GM19043 (cell line): ENCODE results near the gene EDC4.
"Not testable (repeated sequence)": the region's sequence is repeated elsewhere in the genome, so short reads cannot be mapped to it uniquely, and the experiment has no call there.

Source experiments
- ATAC-seq: cut with Tn5 transposase; IDR thresholded peaks from one replicate; pipeline ENCODE4 v1.9.1; 2021; ENCODE audit warnings: low read depth; ENCODE audit not compliant: unreplicated experiment

EDC4 gene

GRCh38 chr16:67848118-67848517 lies 24.7 kb upstream of the EDC4 start:
- ATAC-seq = no peak

GRCh38 chr16:67853670-67854069 lies 19.2 kb upstream of the EDC4 start:
- ATAC-seq = no peak

DNA sequence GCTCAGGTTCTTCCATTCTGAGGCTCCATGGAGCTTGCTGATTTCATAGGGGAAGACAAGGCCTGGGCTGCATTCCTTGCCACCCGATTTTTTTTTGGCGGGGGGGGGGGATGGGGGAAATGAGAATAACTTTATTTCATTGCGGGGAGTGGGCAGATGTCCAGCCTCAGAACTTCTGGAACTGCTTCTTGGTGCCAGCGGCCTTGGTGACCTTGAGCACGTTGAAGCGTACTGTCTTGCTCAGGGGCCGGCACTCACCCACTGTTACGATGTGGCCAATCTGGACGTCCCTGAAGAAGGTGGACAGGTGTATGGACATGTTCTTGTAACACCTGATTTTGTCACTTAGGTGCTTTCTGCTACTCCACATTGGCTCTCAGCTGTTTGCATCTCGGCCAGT lies 17.1 kb upstream of the EDC4 start:
- no peak for ATAC-seq

- no peak for ATAC-seq
Measured at GRCh38 chr16:67856927-67857546, 15.8 kb upstream of the EDC4 start.

DNA sequence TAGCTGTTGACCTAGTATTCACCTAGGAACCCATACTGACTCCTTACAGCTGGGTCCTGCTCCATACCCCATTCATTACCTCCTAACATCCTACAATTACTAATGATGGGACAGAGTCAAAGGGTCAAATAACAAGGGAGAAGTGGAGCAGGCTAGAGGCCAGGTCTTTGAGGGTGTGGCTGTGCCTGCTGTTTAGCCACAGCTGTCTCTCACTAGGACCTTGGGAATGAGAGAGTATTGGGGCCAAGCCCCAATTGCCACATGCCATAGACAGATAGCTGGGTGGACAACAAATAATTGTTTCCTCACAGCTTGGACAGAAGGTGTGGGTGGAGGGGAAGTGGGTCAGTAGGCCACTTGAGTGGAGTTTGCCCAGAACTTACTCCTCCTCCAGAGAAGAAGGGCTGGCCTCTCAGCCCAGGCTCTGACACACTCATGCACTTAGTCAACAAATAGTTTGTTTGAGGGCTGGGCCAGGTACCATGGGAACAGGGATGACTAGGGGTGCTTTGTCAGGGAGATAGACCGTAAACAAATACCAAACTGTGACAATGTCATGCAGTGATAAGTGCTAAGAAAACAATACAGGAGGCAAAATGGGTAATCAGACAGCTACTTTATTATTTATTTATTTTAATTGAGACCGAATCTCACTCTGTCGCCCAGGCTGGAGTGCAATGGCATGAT lies 15.2 kb upstream of the EDC4 start:
- no peak for ATAC-seq

DNA sequence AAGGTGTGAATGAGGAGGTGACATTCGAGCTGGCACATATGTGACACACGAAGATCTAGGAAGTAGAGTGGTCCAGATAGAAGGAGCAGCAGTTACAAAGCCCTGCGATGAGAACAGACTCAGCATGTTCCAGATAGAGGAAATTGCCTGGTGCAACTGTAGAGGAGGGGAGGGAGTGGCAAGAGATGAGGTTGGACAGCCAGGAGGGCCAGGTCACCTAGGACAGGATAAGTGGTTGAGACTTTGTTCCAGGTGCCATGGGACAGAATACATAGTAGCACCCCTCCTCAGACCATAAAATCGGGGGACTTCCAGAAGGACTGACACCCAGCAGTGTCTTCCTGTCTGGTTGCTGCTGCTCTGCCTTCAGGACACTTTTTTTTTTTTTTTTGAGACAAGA lies 14.4 kb upstream of the EDC4 start:
- no peak for ATAC-seq

- ATAC-seq = no peak
Measured at GRCh38 chr16:67860589-67861398, 12.1 kb upstream of the EDC4 start.

DNA sequence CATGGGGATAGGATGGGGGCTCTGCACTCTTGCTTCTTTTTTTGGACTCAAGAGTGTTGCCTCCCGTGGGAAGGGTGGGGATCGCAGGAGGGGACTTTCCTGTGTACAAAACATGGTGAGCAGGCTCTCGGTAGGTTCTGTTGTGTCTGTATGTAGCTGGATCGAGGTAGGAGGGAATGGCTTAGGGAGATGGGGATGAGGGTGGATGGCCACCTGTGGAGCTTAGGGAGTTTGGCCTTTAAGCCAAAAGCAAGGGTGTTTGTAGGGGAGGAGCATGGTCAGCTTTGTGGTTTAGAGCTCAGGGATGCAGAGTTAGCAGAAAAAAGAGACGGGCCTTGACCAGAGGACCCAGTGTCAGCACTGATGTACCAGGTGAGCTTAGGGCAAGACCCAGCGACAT lies 11.0 kb upstream of the EDC4 start:
- no peak for ATAC-seq

DNA sequence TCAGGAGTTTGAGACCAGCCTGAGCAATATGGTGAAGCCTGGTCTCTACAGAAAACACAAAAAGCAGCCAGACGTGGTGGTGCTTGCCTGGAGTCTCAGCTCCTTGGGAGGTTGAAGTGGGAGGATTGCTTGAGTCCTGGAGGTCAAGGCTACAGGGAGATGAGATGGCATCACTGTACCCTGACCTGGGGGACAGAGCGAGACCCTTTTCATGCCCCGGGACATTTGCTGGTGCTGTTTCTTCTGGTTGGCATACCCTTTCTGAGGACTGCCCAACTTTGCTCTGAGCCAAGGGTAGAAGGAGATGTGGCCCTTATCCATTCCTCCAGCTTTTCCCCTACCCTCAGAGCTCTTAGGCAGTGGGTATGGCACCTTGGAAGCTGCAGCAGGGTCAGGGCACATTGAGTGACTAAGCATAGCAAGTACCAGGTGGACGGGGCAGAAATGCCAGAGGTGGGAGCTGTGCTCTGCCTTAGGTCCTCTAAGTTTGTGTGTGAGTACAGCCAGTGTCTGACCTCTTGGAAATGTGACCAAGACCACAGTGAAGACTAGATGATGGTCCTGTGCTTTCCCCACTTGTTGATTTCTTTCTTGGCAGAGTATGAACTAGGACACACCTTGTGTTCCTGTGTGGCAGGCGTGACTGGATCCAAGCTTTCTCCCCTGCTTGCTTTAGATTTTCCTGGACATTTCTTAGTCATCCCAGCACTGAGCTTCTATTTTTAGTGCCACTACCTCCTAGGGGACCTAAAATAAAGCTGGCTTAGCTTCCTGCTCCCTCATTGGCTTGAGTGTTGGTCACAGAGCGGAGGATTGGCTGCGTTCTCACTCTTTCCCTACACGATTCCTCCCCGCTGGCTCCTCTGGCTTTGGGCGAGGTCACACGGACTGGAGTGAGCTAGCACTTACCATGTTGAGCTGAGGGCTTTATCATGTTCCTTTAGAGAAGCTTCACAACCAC lies 9.9 kb upstream of the EDC4 start:
- ATAC-seq = no peak

- ATAC-seq = not testable (repeated sequence)
Measured at GRCh38 chr16:67864044-67864443, 8.8 kb upstream of the EDC4 start.

- ATAC-seq = no peak
Measured at GRCh38 chr16:67864594-67864993, 8.3 kb upstream of the EDC4 start.

- ATAC-seq = no peak
Measured at GRCh38 chr16:67865318-67865717, 7.5 kb upstream of the EDC4 start.

DNA sequence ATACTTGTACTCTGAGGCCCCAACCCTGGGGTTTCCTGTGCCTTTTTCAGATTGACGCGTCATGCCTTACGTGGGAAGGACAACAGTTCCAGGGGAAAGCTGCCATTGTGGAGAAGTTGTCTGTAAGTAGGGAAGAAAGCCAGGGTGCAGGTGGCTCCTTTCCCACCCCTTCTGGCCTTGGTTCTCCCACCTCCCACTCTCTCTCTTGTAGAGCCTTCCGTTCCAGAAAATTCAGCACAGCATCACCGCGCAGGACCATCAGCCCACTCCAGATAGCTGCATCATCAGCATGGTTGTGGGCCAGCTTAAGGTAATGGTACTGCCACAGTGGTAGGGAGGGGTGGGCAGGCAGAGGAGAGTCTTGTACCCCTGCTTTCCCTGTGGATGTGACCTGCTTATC lies 4.6 kb upstream of the EDC4 start:
- ATAC-seq = no peak

- ATAC-seq = no peak
Measured at GRCh38 chr16:67869653-67870052, 3.2 kb upstream of the EDC4 start.

DNA sequence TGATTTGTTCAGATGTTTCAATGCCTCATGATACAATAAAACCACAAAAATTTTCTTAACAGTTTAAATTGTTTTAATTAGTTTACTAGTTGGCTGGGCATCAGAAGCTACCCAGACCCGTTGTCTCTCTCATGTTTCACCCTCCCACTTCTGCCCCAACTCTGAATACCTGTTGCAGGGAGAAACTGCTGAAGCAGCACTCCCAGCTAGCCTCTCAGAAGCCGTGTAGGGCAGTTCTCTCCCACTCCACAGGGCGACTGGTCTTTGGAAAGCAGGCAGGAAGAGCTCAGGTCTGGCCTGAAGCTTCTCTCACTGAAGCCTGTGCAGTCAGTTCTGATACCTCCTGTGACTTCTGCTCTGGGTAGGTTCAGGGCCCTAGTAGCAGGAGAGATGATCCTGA lies 1.6 kb upstream of the EDC4 start:
- ATAC-seq = no peak

DNA sequence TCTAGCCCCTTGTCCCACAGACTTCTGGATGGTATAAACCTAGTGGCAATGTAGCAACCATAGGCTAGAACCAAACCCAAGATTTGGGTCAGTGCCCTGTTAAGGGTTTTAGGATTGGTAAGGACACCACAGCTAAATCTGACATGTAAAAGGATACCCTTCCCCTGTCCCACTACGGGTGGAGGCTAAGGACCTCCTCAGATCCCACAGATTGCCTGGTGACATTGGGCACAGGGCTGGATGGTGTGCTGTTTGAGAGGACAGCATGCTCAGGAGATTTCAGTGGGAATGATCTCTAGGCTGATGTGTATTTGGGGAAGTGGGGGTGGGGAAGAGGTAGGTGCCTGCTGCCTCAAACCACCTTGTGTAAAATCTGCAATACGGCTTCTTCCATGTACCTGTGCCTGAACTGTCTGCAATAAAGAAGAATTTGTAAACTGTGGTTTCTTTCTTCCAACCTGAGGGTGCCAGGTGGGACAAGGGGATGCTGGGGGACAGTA lies 671 bp upstream of the EDC4 start:
- ATAC-seq = no peak

GRCh38 chr16:67873435-67874370 lies 851 bp downstream of the EDC4 start:
- no peak for ATAC-seq

GRCh38 chr16:67874372-67874771 lies 1.5 kb downstream of the EDC4 start:
- ATAC-seq = no peak

GRCh38 chr16:67877064-67877463 lies 4.2 kb downstream of the EDC4 start:
- ATAC-seq = no peak
